Measurements from ENCODE around the gene SERPINB12. TPM values are rescaled to one million over a fixed set of nuclear protein-coding genes. Genes with fewer than 3 reads are reported as not detected.

Gene SERPINB12
- total RNA-seq, 4 donors from 2014 or later = not detected

Other genes with a start within 250 kb of the SERPINB12 start
- gene BCL2, start 222.6 kb upstream of the SERPINB12 start, total RNA-seq = 100 to 1,000 TPM; 108 to 163 (median 115) TPM
- 10 to 100 TPM; 30.7 to 85.7 (median 46.8) TPM for gene KDSR, start 175.2 kb upstream of the SERPINB12 start, total RNA-seq
- gene VPS4B, start 119.9 kb upstream of the SERPINB12 start, total RNA-seq = 10 to 100 TPM; 36.0 to 50.5 (median 40.9) TPM
- gene SERPINB5, start 65.4 kb upstream of the SERPINB12 start, total RNA-seq = not detected
- gene SERPINB13, start 45.0 kb downstream of the SERPINB12 start, total RNA-seq = not detected
- not detected for gene SERPINB4, start 101.9 kb downstream of the SERPINB12 start, total RNA-seq
- gene SERPINB3, start 119.5 kb downstream of the SERPINB12 start, total RNA-seq = not detected
- gene SERPINB11, start 160.6 kb downstream of the SERPINB12 start, total RNA-seq = not detected
- gene SERPINB7, start 233.0 kb downstream of the SERPINB12 start, total RNA-seq = not detected